ENCODE data around the gene SAMSN1. TPM values are rescaled to one million over a fixed set of nuclear protein-coding genes. Genes with fewer than 3 reads are reported as not detected.

Gene SAMSN1
- total RNA-seq, 1 donor from 2014 or later: 3.1 TPM

DNA sequence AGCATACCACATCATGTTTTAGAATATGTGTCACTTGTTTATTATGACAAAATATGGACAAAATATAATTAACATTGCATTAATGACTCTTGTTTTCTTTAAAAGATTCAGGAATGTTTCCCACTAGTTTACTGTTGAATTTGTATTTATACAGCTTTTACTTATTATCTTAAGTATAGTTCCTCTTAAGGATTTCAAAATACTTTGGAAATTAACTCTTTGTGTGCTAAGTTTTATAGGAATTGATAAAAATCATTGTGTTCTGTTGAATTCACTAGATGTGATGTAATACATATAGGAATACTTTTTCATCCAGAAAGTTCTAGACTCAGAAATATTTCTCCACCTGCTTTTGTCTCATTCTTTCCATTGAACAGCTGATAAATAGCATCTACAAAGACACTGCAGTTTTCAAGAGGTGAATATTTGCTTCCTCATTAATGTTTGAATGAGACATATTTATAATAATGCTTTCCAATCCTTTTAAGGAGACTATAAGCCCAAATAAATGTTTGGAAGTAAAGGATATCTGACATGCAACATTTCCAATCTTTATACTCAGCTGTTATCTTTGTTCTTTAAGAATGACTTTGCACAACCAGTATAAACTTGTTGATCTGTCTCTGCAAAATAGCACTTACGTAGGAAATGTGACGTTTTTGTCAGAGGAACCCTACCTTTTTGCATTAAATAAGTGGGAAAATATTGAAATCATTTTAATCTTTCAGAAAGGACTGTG, 38.4 kb upstream of the SAMSN1 start:
- Histone ChIP-seq H3K27ac (ENCODE audit: low read depth, low read length) (no peak overlapping the region), H3K9ac (ENCODE audit: low read depth in 1 of 3, low read length in 3 of 3) (no peak overlapping the region), H3K4me3 (ENCODE audit: low read length in 3 of 3) (no peak overlapping the region), H3K27me3 (ENCODE audit: control insufficient read depth in 3 of 3, insufficient read depth in 3 of 3, low read length in 3 of 3) (no peaks in the 10 kb centered on the region), H3K4me1 (ENCODE audit: control insufficient read depth in 3 of 3, insufficient read depth in 3 of 3, low read length in 3 of 3) (no peaks in the 10 kb centered on the region), H3K9me3 (ENCODE audit: control insufficient read depth in 3 of 3, low read length in 3 of 3) (no peaks in the 10 kb centered on the region), H3K36me3 (ENCODE audit: control insufficient read depth in 3 of 3, insufficient read depth in 3 of 3, low read length in 3 of 3) (no peaks in the 10 kb centered on the region)

DNA sequence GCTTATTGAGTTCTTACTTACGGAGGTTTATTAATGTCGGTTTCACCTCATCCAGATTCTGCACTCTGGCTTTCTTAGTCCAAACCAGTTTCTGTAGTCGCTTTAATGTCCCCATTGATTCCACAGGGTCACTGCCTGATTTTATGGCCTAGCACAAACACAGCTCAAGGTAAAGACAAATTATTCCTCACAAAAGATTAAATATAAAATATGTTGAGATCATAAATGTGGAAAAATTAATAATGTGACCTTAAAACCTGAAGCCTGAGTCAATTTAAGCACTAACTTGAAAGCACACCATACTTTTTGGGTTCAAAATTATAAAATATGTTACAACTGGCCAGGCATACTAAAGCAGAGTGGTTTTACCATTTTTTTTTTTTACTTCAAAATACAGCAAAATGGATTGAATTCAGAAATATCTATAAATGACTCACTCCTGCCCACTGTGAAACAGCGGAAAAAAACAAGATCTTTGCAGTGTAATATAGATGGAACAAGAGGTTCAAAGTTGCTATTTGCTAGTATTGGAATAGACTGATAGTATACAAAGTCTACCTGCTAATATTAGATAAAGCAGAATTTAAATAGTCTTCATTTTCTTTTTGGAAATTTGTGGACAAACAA, 37.6 kb upstream of the SAMSN1 start:
- no peak overlapping the region for H3K27ac ChIP-seq (ENCODE audit: low read depth, low read length)
- H3K9ac ChIP-seq (ENCODE audit: low read depth in 1 of 3, low read length in 3 of 3): no peak overlapping the region
- no peaks in the 10 kb centered on the region for H3K9me3 ChIP-seq (ENCODE audit: control insufficient read depth in 3 of 3, low read length in 3 of 3)
- H3K36me3 ChIP-seq (ENCODE audit: control insufficient read depth in 3 of 3, insufficient read depth in 3 of 3, low read length in 3 of 3): no peaks in the 10 kb centered on the region
- no peaks in the 10 kb centered on the region for H3K27me3 ChIP-seq (ENCODE audit: control insufficient read depth in 3 of 3, insufficient read depth in 3 of 3, low read length in 3 of 3)
- no peaks in the 10 kb centered on the region for H3K4me1 ChIP-seq (ENCODE audit: control insufficient read depth in 3 of 3, insufficient read depth in 3 of 3, low read length in 3 of 3)
- H3K4me3 ChIP-seq (ENCODE audit: low read length in 3 of 3): no peak overlapping the region

DNA sequence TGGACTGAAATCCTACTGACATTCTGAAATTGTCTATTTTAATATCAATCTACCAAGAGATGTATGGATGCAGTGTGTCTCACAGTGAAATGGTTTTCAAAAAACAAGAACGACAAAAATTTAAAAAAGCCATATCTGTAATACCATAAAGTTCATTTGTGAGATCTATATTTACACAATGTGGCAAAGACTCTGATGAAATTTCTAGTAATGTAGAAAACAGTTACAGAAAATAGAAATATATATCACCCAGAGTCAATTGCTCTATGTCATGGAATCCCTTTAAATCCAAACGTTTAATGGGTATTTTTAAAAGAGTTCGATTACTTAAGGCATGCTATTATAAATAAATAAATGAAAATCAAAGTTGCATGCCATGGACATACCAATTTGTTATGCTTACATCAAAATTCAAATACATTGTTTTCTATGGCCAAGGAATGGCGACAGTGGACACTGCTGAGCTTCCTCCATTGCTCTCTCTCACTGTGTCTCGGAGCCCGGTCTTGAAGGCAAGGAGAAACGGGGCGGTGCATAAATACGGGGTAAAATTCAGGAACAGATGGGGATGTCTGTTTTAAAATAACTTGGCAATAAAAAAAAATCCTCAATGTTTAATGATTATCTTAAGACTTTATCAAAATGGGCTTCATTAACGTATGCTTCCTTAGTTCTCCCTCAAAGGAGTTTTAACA, 37.0 kb upstream of the SAMSN1 start:
- H3K27me3 ChIP-seq (ENCODE audit: control insufficient read depth in 3 of 3, insufficient read depth in 3 of 3, low read length in 3 of 3): no peaks in the 10 kb centered on the region
- H3K36me3 ChIP-seq (ENCODE audit: control insufficient read depth in 3 of 3, insufficient read depth in 3 of 3, low read length in 3 of 3): no peaks in the 10 kb centered on the region
- no peaks in the 10 kb centered on the region for H3K4me1 ChIP-seq (ENCODE audit: control insufficient read depth in 3 of 3, insufficient read depth in 3 of 3, low read length in 3 of 3)
- H3K9me3 ChIP-seq (ENCODE audit: control insufficient read depth in 3 of 3, low read length in 3 of 3): no peaks in the 10 kb centered on the region
- no peak overlapping the region for H3K4me3 ChIP-seq (ENCODE audit: low read length in 3 of 3)
- H3K9ac ChIP-seq (ENCODE audit: low read depth in 1 of 3, low read length in 3 of 3): no peak overlapping the region
- H3K27ac ChIP-seq (ENCODE audit: low read depth, low read length): no peak overlapping the region

DNA sequence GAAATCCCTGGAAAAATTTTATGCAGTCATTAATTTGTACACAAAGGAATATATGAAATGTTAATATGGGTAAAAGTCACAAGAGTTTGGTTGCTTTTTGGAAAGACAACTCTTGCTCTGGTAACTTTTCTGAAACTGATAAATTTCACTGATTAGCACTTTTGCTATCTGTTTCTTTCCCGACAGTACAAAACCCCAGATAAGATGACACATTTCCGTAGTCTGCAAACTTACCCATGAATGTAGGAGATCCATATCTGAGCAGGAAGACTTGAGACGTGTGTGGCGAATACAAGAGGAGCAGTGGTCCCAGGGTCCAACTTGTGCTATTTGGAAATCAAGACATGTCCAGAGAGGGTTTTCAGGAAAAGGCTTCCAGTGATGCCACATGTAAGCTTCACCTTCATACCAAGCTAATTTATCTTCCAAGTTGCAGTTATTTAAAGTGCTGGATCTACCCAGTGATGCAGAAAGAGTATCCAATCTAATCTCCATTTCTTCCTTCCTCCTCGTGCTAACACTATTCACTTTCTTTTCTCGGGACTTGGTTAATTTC, 35.9 kb upstream of the SAMSN1 start:
- Histone ChIP-seq H3K9me3 (ENCODE audit: control insufficient read depth in 3 of 3, low read length in 3 of 3) (no peaks in the 10 kb centered on the region), H3K36me3 (ENCODE audit: control insufficient read depth in 3 of 3, insufficient read depth in 3 of 3, low read length in 3 of 3) (no peaks in the 10 kb centered on the region), H3K27me3 (ENCODE audit: control insufficient read depth in 3 of 3, insufficient read depth in 3 of 3, low read length in 3 of 3) (no peaks in the 10 kb centered on the region), H3K4me1 (ENCODE audit: control insufficient read depth in 3 of 3, insufficient read depth in 3 of 3, low read length in 3 of 3) (no peaks in the 10 kb centered on the region), H3K27ac (ENCODE audit: low read depth, low read length) (no peak overlapping the region), H3K4me3 (ENCODE audit: low read length in 3 of 3) (no peak overlapping the region), H3K9ac (ENCODE audit: low read depth in 1 of 3, low read length in 3 of 3) (no peak overlapping the region)

DNA sequence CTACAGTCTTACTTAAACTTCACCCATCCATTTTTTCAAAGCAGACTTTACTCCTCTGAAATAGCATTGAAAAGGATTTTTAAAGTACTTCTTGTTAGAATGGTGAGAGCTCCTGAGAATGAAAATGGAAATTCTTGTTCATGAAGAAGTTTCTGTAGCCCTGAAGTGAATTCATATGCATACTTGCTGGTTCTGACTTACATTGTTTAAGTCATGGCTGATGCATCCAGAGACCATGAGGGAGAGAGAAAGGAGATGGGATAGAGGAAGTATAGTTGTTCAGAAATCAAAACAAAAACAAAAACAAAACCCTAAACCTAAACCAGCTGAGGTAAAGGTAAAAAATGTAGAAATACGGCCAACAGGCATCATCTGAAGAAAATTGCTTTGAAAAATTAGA, 27.1 kb upstream of the SAMSN1 start:
- H3K4me3 ChIP-seq (ENCODE audit: low read length in 3 of 3): no peak overlapping the region
- H3K36me3 ChIP-seq (ENCODE audit: control insufficient read depth in 3 of 3, insufficient read depth in 3 of 3, low read length in 3 of 3): no peaks in the 10 kb centered on the region

DNA sequence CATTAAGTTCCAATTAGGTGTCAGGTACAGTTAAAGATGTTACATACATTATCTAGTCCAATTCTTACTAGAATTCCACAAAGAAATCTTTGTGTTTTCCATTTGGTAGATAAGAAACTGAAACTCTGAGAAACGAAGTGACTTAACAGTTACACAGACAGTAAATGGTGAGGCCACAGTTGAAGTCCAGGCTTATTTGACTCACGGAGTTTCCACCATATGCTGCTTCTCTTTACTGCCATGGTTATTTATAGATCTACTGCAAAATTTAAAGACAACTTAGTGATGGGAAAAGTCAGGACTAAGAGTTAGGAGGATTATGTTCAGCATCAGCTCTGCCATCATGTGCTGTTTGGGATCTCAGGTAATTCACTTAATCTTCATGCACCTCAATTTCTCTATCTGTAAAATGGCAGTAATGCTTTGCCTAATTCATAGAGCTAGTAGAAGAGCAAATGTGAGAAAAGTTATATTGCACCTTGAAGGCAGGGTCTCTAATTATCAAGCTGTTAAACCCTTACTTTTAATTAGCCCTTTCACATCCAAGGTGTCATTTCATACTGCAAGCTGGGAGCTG, 26.2 kb upstream of the SAMSN1 start:
- Histone ChIP-seq H3K9me3 (ENCODE audit: control insufficient read depth in 3 of 3, low read length in 3 of 3) (no peaks in the 10 kb centered on the region), H3K27me3 (ENCODE audit: control insufficient read depth in 3 of 3, insufficient read depth in 3 of 3, low read length in 3 of 3) (no peaks in the 10 kb centered on the region), H3K9ac (ENCODE audit: low read depth in 1 of 3, low read length in 3 of 3) (no peak overlapping the region), H3K27ac (ENCODE audit: low read depth, low read length) (no peak overlapping the region), H3K36me3 (ENCODE audit: control insufficient read depth in 3 of 3, insufficient read depth in 3 of 3, low read length in 3 of 3) (no peaks in the 10 kb centered on the region), H3K4me3 (ENCODE audit: low read length in 3 of 3) (no peak overlapping the region), H3K4me1 (ENCODE audit: control insufficient read depth in 3 of 3, insufficient read depth in 3 of 3, low read length in 3 of 3) (no peaks in the 10 kb centered on the region)

More for the DNA sequence above, 27.1 kb upstream of the SAMSN1 start:
- Histone ChIP-seq H3K9ac (ENCODE audit: low read depth in 1 of 3, low read length in 3 of 3) (no peak overlapping the region), H3K4me1 (ENCODE audit: control insufficient read depth in 3 of 3, insufficient read depth in 3 of 3, low read length in 3 of 3) (no peaks in the 10 kb centered on the region), H3K27ac (ENCODE audit: low read depth, low read length) (no peak overlapping the region), H3K9me3 (ENCODE audit: control insufficient read depth in 3 of 3, low read length in 3 of 3) (no peaks in the 10 kb centered on the region), H3K27me3 (ENCODE audit: control insufficient read depth in 3 of 3, insufficient read depth in 3 of 3, low read length in 3 of 3) (no peaks in the 10 kb centered on the region)

DNA sequence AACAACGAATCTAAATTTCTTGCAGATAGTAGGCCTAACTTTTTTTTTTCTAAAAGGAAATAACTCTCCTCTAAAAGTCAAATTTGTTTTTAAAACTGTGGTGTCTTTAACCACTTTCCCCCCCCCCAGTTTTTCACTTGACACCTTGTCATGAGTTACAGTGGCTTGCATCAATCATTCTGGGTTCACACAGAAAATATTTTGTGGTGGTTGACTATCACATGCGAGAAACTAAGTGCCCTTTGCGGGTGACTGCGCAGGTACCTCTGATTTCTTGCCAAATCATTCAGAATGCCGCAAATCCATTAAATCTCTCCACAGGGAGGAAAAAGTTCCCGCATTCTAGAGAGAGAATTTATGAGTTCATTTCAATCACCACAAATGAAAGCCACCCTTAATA, 23.8 kb upstream of the SAMSN1 start:
- Histone ChIP-seq H3K27me3 (ENCODE audit: control insufficient read depth in 3 of 3, insufficient read depth in 3 of 3, low read length in 3 of 3) (no peaks in the 10 kb centered on the region), H3K27ac (ENCODE audit: low read depth, low read length) (no peak overlapping the region), H3K4me3 (ENCODE audit: low read length in 3 of 3) (no peak overlapping the region), H3K9me3 (ENCODE audit: control insufficient read depth in 3 of 3, low read length in 3 of 3) (no peaks in the 10 kb centered on the region), H3K4me1 (ENCODE audit: control insufficient read depth in 3 of 3, insufficient read depth in 3 of 3, low read length in 3 of 3) (no peaks in the 10 kb centered on the region), H3K36me3 (ENCODE audit: control insufficient read depth in 3 of 3, insufficient read depth in 3 of 3, low read length in 3 of 3) (no peaks in the 10 kb centered on the region), H3K9ac (ENCODE audit: low read depth in 1 of 3, low read length in 3 of 3) (no peak overlapping the region)

DNA sequence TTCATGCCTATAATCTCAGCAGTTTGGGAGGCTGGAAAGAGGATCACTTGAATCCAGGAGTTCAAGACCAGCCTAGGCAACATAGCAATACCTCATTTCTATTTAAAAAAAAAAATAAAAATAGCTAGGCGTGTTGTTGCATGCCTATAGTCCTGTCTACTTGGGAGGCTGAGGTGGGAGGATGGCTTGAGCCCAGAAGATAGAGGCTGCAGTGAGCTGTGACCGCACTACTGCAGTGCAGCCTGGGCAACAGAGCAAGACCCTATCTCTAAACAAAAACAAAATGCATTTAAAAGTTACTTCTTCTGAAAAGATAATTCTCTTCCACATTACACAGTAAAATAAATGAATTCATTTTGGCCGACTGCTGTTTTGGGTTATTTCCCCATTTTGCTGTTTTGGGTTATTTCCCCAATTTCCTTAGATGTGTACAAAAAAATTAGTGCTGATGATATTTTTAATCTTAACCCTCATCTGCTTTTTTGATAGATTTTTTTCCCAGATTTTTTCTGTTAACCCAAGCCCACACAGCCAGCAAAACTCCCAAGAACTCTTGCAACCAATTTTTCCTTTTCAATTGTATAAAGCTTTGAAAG, 23.0 kb upstream of the SAMSN1 start:
- no peaks in the 10 kb centered on the region for H3K4me1 ChIP-seq (ENCODE audit: control insufficient read depth in 3 of 3, insufficient read depth in 3 of 3, low read length in 3 of 3)
- H3K27me3 ChIP-seq (ENCODE audit: control insufficient read depth in 3 of 3, insufficient read depth in 3 of 3, low read length in 3 of 3): no peaks in the 10 kb centered on the region
- no peaks in the 10 kb centered on the region for H3K36me3 ChIP-seq (ENCODE audit: control insufficient read depth in 3 of 3, insufficient read depth in 3 of 3, low read length in 3 of 3)
- no peak overlapping the region for H3K9ac ChIP-seq (ENCODE audit: low read depth in 1 of 3, low read length in 3 of 3)
- no peaks in the 10 kb centered on the region for H3K9me3 ChIP-seq (ENCODE audit: control insufficient read depth in 3 of 3, low read length in 3 of 3)
- H3K27ac ChIP-seq (ENCODE audit: low read depth, low read length): no peak overlapping the region
- H3K4me3 ChIP-seq (ENCODE audit: low read length in 3 of 3): no peak overlapping the region

DNA sequence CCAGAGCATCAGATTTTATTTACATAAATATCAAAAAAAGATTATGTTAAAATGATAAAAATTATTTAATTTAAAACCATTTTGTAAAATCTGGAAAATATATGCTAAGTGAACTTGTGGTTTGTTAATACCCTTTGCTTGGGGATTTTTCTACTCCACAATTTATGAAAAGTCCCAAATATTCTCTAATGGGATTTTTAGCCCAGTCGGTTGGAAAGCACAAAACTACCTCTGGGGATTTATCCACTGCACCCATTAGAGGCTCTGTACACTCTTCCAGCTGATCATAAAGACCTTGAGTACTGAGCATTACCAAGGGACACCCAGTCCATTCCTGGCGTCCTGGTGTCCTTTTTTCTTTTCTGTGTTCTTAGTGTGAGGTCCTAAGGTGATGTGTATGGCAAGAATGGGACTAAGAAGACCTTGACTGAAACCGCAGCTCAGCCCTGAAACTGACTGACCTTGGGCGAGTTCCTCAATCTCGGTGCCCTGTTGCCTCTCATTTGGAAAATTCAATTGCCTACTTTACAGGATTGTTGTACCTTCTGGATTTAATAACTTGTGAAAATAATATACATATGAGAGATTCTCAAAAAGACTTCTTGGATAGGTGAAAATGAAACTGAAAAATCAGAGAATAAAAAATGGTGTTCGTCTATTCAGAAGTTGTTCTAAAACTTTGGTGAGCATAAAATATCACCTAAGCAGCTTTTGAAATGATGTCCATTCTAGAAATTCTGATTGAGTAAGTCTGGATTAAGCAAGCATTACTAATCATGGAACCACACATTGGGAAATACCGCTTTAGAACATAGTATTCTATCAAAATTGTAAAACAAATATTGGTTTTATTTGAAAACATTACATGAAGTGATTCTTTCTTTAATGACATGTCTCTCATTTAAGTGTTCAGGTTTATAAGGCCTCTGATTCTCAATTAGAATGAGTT, 21.5 kb upstream of the SAMSN1 start:
- Histone ChIP-seq H3K4me1 (ENCODE audit: control insufficient read depth in 3 of 3, insufficient read depth in 3 of 3, low read length in 3 of 3) (no peaks in the 10 kb centered on the region), H3K36me3 (ENCODE audit: control insufficient read depth in 3 of 3, insufficient read depth in 3 of 3, low read length in 3 of 3) (no peaks in the 10 kb centered on the region), H3K4me3 (ENCODE audit: low read length in 3 of 3) (no peak overlapping the region), H3K9ac (ENCODE audit: low read depth in 1 of 3, low read length in 3 of 3) (no peak overlapping the region), H3K9me3 (ENCODE audit: control insufficient read depth in 3 of 3, low read length in 3 of 3) (no peaks in the 10 kb centered on the region), H3K27me3 (ENCODE audit: control insufficient read depth in 3 of 3, insufficient read depth in 3 of 3, low read length in 3 of 3) (no peaks in the 10 kb centered on the region), H3K27ac (ENCODE audit: low read depth, low read length) (no peak overlapping the region)
